Hepatocyte (in vitro differentiated cells): ENCODE data around the gene OTOG.

Experiments
- CTCF ChIP-seq: fragments of 200-600 bp; sonication (generic); IDR thresholded peaks from 2 replicates; pipeline ENCODE4 v1.5.1; 2016; ENCODE audit warnings: antibody characterized with exemption, mild to moderate bottlenecking; ENCODE audit not compliant: poor library complexity
- EZH2 ChIP-seq: fragments of 200-600 bp; sonication (generic); IDR thresholded peaks from 2 replicates; pipeline ENCODE4 v1.6.1; 2016; ENCODE audit warnings: antibody characterized with exemption, mild to moderate bottlenecking, borderline replicate concordance

GRCh38 chr11:17655682-17656081 lies 108.6 kb downstream of the OTOG start:
- no peak for TF ChIP-seq CTCF
- no peak for TF ChIP-seq EZH2
